NCI-H1436 treated with DMSO at 0.1 percent for 48 hours (cell line): ENCODE results near the gene TBL1XR1.
"Not testable (repeated sequence)": the region's sequence is repeated elsewhere in the genome, so short reads cannot be mapped to it uniquely, and the experiment has no call there.

Experiments used
- DNase-seq: peaks from one replicate; lab custom pipeline; 2025; lab: John Stamatoyannopoulos, UW

Gene TBL1XR1

DNA sequence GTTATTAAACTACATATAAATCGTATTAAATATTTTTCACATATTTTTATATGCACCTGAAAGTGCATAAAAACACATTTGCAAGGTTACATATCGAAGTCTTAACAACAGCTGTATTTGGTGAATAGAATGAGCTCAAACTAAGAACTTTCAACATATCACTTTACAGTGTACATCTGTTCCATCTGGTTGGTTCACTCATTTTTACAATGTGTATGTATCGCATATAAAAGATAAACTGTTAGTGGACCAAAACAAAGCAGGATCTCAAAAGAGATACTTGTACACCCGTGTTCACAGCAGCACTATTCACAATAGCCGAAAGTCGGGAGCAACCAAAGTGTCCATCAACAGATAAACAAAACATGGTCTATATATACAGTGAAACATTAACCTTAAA is 55.8 kb downstream of the TBL1XR1 start:
- no peak for DNase-seq

DNA sequence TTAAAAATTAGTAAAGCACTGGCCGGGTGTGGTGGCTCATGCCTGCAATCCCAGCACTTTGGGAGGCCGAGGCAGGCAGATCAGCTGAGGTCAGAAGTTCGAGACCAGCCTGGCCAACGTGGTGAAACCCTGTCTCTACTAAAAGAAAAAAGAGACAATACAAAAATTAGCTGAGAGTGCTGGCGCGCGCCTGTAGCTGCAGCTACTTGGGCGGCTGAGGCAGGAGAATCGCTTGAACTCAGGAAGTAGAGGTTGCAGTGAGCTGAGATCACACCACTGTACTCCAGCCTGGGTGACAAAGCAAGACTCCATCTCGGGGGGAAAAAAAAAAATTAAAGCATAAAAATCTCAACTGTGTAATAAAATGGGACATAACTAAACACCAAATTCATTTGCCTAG is 58.1 kb downstream of the TBL1XR1 start:
- not testable (repeated sequence) for DNase-seq

DNA sequence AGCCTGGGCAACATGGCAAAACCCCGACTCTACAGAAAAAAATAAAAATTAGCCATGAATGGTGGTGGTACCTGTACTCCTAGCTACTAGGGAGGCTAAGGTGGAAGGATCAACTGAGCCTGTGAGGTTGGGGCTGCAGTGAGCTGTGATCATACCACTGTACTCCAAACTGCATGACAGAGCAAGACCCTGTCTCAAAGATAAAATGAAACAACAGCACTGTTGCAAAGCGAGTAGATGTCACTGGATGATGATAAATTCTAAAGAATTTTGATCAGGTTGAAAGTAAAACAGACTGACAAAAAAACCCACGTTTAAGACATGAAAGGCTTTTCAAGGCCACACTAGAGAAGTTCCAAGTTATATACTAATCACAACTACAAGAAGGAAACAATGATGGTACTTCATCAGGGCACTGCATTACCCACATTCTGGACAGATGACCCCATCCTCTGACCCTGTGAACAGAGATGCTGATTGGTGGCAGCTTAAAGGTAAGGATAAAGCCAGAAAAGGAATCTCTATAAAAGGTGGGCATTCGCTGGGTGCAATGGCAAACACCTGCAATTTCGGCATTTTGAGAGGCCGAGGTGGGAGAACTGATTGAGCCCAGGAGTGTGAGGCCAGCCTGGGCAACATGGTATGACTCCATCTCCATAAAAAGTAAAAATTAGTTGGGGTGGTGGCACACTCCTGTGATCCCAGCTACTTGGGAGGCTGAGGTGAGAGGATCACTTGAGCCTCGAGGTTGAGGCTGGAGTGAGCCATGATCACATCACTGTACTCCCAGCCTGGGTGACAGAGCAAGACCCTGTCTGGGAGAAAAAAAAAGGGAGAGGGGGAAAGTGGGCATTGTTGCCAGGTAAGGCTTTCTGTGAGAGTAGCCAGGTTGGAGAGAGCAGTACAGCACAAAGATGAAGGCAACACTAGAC is 59.2 kb downstream of the TBL1XR1 start:
- DNase-seq = no peak

DNA sequence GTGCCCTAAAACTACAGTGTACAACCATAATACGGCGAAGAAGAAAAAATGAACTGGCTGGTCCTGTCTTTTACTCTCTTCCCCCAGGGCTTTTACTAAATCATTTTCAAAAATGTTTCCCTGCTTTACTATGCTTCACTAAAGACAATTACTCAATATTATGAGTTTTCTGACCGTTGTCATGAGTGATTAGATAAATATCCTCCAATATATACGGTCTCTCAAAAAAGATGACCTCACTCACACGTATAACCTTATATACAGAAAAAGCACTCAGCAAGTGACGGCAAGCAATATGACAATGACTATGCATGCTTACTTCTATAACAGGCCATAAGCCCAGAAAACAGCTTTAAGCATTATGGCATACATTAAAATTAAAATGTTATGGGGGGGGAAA is 60.5 kb downstream of the TBL1XR1 start:
- no peak for DNase-seq

DNA sequence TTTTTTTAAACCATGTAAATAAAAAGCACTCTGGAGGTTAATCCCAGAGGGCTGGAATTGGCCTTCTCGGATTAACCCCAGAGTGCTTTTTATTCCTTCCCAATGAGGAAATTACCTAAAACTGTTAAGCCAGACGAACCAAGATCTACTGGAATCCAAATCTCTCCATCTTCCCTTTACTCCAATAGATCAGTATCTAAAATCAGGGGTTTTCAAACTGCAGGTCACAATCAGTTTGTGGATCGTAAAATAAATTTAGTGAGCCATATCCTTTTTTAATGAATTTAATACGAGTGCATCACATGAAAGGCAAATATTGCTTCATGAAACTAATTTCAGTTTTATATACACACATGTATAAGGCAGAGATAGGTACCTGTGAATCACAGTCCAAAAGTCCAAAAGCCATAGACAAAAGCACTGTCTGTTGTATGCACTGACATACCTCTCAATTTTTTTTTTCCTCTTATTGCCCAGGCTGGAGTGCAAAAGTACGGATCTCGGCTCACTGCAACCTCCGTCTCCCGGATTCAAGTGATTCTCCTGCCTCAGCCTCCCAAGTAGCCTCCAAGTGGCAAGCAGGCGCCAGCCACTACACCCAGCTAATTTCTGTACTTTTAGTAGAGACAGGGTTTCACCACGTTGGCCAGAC is 61.3 kb downstream of the TBL1XR1 start:
- no peak for DNase-seq

DNA sequence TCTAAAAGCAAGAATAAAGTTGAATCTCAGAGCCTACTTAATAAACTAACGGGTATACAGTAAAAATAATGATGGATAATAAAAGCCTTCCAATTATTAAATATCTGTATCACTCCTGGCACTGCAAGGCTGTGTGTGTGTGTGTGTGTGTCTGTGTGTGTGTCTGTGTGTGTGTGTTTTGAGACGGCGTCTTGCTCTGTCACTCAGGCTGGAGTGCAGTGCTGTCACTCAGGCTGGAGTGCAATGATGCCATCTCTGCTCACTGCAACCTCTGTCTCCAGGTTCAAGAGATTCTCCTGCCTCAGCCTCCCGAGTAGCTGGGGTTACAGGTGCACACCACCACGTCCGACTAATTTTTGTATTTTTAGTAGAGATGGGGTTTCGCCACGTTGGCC is 62.5 kb downstream of the TBL1XR1 start:
- no peak for DNase-seq

DNA sequence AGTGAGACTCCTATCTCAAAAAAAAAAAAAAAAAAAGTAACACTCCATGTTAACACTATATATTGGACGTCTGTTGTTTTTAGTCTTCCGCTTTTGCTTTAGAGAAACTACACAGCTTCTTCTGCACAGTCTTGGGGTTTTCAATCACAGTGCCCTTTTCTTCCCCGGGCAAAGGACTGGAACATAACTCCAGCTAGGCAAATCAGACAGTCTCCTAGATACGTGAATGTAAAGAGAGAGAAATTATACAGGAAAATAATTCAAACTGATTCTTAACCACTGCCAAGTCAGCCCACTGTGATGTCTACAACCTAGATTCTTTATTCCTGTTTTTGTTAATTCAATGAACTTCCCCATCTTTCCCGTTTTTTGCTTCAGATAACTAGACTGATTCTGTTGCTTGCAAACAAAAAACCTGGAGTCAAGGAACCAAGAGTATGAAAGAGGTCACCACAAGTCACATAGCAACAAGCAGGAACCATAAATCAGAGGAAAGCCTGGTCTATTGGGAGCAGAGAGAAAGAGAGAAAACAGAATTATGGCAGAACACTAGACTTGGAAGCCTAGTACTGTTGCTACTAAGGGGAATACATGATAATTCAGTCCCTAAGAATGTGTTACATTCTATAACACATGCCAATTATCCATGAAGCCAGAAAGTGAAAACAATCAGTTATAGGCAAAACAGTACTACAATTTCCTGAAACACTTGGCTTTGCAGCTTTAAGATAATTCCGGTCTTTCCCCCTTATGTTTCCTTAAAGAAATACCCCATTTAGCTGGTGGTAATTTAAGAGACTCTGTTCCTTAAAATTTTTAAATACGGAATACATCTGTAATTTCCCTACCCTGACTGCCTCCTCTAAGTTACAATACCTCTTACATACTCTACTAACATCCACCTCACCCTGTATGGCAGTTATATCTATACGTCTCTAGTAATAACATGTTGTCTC is 63.1 kb downstream of the TBL1XR1 start:
- DNase-seq = no peak

DNA sequence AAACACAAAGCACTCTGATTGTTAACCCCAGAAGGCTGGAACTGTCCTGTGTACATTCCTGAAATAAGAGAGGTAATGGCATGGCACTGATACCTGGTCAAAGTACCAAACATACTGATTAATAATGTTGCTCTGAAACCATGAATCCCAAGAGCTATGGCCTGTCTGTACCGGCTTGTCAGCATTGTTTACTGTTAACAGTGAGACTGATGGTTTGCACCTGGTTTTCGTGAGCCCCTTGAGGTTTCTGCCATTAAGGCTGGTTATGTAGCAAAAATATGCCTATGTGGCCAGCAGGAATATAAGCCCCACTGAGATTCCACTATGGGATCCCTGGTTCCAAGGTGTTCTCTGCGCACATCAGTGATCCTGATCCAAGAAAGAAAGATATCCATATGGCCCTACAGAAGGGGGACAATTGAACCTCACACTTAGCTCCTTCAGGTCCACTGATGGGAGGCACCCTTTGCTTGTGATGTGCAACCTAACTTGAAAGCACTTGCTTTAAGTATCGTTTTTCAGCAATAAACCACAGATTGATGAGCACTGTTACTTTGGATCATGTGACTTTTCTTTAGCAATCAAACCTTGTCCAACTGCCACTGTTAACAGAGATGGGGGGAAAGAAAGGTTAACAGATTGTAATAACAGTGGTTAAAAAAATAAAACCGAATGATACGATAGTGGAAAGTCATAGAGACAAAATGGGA is 65.2 kb downstream of the TBL1XR1 start:
- DNase-seq = peak; percentile 97

DNA sequence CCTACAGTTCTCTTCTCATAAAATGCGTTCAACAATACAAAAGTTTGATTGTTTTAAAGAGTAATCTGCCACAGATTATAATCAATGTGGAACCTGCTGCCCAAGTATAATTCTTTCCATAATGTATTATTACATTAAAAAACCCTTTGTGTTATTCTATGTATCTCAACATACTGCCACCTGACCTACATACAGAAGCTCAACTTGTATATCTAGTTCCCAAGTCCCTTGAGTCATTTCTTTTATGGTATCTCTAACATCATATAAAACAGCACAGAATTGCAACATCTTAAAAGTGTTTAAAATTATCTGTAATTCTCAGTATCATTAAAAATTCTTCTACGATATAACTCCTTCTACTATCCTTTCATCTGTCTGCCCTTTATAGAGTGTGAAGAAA is 70.3 kb downstream of the TBL1XR1 start:
- DNase-seq = no peak

DNA sequence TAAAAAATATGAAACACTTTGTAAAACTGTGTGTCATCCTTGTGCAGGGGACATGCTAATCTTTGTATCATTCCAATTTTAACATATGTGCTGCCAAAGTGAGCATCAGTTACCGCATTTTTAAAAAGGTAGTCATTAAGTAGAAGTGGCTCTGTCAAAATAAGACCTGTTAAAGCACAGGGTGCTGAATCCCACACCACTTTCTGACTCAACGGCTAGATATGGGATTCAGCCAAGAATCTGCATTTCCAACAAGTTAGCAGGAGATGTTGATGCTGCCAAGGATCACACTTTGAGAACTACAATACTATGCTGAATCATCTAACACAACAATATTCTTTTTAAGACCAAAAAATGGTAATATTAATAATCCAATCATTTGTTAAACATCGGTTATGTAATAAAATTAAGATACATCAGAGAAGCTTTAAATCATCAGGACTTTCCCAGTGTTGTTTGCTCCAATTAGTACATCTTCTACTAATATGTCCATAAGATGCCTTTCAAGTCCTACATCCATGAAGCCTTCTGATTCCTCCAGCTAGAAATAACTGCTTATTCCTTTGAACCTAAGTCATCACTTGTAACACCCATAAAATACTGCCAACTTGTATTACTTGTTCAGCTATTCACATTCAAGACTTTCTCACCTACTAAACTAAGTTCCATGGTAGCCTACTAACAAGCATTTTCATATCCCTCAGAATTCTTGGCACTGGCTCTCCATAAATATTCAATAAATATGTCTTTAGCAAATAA is 71.1 kb downstream of the TBL1XR1 start:
- DNase-seq = no peak

DNA sequence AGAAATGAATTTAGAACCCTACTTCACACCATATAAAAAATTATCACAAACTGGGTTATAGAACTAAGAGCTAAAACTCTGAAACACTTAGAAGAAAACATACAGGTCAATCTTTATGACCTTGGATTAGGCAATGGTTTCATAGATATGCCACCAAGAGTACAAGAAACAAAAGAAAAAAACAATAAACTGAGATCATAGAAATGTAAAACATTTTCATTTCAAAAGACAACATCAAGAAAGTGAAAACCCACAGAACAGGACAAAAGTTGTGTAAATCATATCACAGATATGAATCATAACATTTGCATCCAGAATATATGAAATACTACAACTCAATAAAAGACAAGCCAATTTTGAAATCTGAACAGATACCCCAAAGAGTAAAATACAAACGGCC is 72.4 kb downstream of the TBL1XR1 start:
- no peak for DNase-seq

DNA sequence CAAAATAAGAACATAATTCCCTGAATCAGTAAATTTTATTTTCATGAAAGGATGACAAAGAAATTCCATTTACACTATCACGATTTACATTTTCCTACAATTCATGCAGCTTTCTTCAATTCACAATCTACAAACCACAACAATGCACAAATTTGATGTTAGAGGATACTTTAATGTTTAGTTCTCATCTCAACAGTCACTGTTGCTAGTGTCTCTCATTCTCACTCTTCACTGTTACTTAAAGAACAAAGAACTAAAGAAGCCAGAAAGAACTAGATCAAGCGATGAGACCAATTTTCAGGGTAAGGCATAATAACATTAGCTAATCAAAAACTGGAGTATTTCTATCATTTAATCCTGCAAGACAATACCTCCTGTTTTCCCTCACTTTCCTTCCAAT is 73.5 kb downstream of the TBL1XR1 start:
- DNase-seq = no peak

DNA sequence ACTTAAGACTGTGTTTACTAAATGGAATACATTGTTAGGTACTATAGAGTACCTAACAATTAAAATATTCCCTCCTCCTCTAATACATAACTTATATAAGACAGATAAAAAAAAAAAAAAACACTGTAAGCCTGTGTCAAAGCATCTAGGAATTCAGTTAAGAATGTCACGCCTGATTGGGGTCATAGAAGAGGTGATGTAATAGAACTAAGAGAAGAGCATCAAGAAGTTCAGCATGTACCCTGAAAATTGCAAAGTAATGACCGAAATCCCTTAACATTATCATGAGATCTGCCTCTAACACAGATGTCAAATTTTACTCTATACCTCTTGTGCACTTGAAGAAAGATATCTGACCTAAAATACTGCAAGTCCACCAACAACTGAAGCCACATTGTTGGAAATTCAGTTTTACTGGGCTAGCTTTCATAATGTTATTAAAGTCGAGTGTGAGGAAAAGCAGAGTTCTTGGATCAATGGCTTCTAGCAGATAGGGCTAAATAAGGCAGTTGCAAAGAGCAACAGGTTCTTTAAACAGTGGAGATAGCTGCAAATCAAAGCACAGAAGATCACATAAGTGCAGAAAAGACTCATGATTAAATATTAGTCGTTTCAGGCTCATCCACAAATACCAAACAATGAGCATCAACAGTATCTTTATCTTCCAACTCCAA is 75.0 kb downstream of the TBL1XR1 start:
- DNase-seq = no peak

DNA sequence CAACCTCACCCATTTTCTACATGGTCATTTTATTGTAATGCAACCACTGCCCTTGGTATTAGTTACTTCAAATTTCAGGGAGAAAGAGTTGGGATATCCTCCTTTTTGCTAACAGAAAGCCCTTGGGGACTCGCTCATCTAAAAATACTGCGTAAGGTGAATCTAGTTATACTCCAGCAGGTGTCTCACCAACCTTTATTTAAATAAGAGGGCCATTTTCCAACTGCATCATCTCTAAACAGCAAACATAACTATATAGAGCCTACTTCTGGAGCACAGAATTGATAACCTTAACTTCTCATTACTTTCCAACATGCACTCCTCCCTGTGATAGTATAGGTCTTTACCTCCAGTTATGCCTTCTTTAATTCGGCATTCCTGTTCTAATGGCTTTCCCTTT is 77.5 kb downstream of the TBL1XR1 start:
- no peak for DNase-seq

DNA sequence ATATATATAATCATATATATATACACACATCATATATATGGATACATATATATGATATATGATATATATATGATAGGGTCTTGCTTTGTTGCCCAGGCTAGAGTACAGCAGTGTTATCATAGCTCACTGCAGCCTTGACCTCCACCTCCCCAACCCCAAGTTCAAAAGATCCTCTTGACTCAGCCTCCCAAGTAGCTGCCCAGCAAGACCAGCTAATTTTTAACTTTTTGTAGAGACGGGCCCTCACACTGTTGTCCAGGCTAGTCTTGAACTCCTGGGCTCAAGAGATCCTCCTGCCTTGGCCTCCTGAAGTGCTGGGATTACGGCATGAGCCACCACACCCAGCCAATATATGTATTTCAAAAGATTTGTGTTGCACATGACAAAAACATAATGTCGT is 83.0 kb downstream of the TBL1XR1 start:
- DNase-seq = no peak

DNA sequence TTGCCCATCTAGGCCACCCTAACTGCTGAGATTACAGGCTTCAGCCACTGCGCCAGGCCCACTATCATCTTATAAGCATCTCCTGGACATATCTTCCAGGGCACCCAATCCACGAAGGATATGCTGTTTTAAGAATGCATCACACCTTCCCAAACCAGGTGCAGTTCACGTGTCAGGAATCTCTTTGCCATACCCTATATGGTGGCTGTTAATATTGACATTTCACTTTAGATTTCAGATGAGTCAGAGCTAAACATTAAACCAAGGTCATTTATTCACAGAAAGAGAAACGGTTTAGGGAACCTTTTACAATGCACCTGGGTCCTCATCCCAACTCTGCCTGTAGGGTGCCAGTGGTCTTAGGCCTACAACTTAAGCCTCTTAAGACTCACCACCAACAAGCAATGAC is 85.7 kb downstream of the TBL1XR1 start:
- no peak for DNase-seq

DNA sequence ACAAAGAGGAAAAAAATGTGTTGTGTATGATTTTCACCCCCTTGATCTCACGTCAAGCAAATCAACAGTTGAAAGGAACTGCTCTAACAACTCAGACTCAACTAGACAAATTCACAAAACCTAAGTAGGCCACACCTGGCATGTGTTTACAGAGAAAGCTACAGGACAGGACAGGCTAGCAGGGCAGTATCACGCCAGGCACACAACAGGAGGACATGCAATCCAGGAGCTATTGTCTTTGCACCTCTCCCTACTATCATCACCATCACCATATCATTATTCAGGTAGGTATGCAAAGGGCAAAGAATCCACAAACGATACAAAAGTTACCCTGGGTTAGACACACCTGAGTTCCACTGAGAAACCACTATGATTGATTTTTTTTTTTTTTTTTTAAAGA is 86.4 kb downstream of the TBL1XR1 start:
- DNase-seq = no peak

DNA sequence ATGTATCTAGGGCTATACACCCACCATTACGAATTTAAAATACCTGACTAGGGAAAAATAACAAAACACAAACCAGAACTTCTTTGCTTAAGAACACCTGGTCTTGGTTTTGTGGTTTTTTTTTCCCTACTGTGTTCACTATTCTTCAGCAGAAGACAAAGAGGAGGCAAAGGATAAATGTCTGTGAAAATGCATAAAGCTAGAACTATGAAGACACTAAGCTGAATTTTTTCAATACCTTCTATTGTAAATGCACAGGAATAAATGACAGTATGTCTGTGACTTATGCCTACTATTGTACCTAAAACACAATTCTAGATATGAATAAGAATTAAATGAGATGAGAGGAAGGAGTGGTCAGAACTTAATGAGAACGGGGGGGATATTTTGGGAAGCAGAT is 86.9 kb downstream of the TBL1XR1 start:
- no peak for DNase-seq

DNA sequence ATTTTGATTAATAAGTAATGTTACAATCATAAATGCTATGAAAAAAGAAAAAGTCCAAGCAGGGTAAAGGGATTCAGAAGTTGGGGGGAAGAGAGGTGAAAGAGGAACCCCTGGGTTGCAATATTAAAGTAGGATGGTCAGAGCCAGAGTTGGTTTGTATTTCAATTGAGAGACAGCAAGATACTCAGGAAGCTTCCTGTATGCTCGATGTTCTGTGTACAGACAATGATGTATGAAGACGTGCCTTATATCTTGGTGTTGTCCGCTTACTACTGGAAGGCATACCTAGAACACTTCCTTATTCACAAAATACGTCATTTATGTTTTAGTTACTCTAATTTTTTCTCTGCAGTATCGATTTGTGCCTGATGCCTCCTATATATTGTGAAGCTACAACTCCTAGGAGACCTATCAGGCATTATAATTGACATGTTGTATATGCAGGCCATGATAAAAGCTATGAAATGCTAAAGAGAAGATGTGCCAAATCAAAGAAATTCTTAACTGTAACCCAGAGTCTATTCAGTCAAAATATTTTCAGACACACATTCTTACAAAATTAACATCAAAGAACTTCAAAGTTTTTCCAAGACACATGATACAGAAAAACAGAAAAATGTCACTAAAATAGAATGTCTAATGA is 87.5 kb downstream of the TBL1XR1 start:
- DNase-seq = no peak

DNA sequence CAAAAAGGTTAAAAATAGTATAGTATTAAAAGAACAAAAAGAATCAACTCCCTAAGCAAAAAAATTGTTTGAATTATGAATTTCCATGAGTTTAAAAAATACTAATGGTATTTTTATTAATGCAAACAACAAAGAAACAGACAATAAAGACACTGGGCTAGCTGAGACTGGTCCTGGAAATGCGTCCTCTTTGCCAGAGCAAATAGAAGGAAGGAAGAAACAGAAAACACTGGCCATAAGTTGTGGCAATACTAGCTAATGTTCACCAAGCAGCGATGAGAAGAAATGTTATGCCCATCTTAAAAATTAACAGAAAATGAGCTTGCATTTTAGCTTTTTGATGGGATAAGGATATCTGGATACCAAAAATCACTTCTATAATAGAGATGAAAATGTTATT is 88.6 kb downstream of the TBL1XR1 start:
- no peak for DNase-seq
